ENCODE results near the gene TEX30.
"Not testable (repeated sequence)": the region's sequence is repeated elsewhere in the genome, so short reads cannot be mapped to it uniquely, and the experiment has no call there.

TEX30 gene

DNA sequence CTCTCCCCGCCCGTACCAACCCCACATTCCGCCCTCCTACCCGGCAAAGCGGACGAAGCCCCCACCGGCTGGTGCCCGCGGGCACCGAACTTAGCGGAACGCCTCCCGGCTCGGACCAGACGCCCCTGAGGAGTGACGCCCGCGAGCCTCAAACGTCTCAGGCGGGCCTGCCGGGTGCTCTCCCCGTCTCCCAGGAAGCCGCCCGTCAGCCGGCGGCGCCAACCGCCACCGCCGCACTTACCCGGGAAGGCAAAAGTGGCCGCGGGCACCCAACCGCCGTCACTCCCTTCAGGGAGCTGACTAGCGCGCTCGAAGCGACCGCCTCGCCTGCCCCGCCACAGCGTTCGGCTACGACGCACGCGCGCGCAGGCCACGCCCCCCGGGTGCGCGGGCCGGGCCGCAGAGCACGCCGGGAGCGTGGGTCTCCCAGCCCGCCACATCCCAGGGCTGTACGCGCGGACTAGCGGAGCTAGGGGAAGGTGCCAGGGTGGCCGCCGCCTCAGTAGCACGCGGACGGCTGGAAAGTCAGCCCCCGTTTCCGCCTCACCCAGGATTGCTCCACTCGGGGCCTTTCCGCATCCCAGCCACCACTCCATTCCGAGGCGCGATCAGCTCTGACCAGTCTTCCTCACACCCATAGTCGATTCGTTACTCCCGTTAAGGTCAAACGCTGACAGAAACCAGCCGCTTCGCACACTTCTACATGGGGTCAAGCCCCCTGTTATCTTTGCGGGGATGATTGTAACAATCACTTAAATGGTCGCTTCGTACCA lies at the start of gene TEX30:
Gene TEX30, minus strand, starts transcription at position 346 of the 773 bp plus-strand sequence. CDS start 3,760 bp downstream, outside the sequence.
- DNase-seq (ENCODE audit: low spot score), result peak; percentile 97

DNA sequence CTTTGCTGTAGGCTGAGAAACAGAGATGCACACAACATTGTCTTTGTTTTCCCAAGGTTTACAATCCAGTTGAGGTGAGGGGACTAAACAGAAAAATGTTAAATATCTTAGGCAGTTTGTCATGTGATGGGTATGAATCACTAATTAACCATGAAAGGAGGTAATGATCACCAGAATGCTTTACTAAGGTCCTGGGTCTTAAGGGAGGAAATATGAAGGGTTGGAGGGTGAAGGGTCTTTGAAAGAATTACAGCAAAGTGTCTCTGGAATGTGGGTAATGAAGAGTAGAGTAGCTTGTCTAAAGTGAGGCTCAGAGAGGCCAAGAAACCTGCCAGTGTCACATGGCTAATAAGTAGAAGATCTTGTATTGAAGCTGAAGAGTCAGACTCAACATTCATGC lies 44.3 kb upstream of the TEX30 start:
- no peak for DNase-seq (ENCODE audit: low spot score)

DNA sequence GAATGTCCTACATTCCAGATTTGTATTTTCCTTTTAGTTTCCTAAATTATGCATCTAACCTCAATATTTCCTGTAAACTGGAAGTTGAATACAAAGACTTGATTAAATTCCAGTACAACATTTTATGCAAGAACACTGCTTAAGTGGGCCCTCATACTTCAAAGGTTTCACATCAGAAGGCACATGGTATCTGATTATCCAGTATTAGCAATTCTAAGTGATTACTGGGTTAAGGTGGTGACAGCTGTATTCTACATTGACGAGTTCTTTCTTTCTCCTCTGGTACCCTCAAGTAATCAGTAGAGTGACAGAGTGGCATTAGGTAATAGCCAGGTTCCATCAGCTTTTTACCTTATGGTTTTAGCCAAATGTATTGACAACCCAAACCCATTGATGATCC lies 43.7 kb upstream of the TEX30 start:
- DNase-seq (ENCODE audit: low spot score), result no peak

DNA sequence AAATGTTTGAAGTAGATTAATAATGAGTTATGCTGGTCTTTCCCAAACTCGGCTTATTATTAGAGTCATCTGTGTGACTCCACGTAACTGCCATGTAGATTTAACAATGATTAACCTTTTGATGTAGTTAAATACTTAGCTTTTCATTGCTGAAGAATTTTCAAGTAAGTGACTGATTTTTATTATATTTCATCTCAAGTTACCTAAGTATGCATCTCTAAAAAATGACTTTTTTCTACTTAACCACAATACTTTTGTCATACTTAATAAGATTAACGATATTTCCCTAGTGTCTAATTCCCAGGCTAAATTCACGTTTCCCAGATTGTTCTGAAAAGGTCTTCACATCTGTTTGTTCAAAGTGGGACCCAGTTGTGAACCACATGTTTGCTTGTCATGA lies 43.1 kb upstream of the TEX30 start:
- DNase-seq (ENCODE audit: low spot score), result no peak

DNA sequence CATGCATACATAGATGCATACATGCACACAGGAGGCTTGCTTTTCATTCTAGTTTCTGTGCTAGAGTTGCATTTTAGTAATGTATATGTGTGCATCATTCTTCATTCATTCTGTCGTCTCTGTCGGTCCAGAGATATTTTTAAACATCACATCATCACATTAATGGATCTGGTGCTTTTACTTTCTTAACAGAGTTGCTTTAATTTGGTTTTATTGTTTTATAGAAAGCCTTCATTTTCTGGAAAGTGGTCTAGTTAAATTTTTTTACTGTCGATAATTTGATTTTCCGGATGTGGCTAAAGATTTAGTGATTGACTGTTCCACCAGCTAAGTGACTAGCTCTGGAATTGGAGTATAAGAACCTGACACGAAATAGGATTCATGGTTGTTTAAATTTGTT lies 42.2 kb upstream of the TEX30 start:
- no peak for DNase-seq (ENCODE audit: low spot score)

GRCh38 chr13:102814793-102815192 lies 41.2 kb upstream of the TEX30 start:
- no peak for DNase-seq (ENCODE audit: low spot score)

DNA sequence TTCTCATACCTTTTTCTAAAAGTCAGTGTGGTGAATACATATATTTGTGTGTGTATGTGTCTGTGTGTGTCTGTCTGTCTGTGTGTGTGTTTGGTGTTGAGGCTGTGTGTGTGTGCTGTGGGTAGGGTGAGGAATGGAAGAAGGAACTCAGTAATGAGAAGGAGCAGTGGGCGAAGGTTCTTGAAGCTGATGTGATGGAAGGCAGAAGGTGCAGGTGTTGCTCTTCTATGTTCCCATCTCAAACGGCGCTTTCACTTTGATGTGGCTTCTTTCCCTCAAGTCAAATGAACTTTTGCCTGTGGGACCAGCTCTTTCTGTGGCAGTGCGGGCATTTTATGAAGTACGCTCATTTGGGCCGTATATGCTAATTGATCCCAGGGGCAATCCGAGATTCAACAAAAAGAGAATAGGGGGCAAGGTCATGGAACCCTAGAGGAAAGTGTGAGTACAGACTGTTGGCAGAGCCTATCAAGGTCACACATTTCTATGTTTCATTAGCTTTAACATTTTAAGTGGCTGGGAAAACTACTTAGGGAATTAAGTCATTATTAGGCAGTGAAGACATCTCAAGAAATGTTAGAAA lies 40.5 kb upstream of the TEX30 start:
- DNase-seq (ENCODE audit: low spot score), result no peak

DNA sequence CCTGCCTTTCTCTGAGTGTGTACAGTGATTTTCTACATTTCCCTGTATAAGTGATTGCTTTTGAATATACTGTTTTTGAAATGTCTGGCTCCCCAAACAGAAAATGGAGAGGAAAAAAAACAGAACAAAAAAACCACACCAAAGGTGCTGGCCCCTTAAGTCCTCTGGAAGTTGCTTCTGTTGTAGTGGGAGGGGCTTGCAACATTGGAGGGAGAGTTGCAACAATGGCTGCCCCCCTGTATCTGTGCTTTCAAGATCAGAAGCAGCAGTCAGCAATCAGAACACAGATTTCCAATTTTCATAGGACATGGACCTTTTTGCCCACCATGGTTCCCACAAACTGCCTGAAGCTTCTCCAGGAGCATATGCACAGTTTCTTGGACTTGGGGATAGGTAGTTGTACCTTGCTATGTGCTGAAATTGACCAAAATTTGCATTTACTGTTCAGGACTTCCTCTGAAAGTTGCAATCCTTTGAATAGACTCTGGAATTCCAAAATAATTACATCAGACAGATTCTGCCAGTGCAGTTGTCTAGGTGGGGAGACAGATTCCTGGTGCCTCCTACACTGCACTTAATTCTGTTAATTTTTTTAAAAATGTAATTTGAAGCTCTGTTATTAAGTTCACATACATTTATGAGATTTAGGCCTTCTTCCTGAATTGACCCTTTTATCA lies 39.2 kb upstream of the TEX30 start:
- DNase-seq (ENCODE audit: low spot score), result no peak

DNA sequence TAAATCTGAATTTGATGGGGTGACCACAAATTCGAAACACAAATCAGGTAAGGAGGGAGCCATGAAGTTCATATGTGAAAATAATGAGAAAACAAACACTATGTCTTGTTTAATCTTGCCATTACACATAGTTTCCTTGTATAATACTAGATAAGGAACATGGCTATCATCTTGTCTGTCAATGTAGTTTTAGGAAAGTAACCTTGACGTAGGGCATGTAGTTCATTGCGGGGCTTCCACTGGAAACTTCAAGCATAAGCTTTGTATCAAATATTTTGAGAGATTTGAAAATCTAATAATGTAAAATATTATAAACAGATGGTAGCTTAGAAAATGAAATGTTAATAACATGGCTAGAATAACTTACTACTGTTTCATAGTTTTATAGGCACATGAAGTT lies 34.1 kb upstream of the TEX30 start:
- DNase-seq (ENCODE audit: low spot score), result no peak

- DNase-seq (ENCODE audit: low spot score), result no peak
Observed at GRCh38 chr13:102805680-102806079, 32.1 kb upstream of the TEX30 start.

- DNase-seq (ENCODE audit: low spot score), result peak; percentile 90
Observed at GRCh38 chr13:102800145-102801041, 26.8 kb upstream of the TEX30 start.

GRCh38 chr13:102799426-102800144 lies 26.0 kb upstream of the TEX30 start:
- DNase-seq (ENCODE audit: low spot score), result peak; percentile 68

DNA sequence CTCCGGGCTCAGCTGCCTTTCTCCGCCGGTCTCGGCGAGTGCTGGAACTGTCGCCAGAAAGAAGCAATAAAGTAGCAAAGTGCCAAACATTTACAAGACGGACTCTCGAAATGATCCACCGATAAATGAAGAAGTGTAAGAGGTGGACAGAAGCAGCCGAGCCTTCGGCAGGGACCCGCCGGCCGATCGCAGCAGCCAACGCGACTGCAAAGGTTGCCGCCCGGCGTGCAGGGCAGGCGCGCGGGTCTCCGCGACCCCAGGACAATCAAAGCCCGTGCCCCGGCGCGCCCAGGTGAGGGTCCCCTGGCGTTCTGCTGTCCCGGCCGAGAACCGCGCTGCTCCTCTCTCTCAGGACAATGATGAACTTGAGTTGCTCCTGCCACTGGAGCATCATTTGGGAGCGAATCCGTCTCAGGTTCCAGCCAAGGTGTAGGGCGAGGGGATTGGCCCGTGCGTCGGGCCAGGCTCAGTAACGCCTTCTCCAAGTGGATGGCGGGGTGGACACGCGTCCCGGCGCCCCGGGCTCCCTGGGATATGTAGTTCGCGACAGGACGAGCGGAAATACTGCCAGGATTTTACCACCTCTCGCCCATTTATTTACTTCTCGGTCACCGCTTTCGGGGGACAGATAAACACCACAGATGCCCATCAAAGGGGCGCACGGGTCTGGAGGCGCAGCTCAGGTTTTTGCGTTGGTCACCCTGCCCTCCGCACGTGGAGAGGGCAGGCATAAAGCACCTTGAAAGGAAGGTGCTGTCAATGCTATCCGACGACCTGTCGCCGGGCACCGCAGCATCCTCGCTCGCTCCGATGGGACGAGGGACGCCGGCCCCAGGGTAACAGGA lies 25.2 kb upstream of the TEX30 start, which contains the start of the genes BIVM and POGLUT2:
Gene BIVM, plus strand, starts transcription at position 539 of the 845 bp plus-strand sequence. CDS start 8,149 bp downstream, outside the sequence.
Gene POGLUT2, minus strand, starts transcription at position 396 of the 845 bp plus-strand sequence. Its CDS starts 306 bp downstream, at position 90.
- peak; percentile 97 for DNase-seq (ENCODE audit: low spot score)

- DNase-seq (ENCODE audit: low spot score), result no peak
Observed at GRCh38 chr13:102793611-102794355, 20.2 kb upstream of the TEX30 start.

- DNase-seq (ENCODE audit: low spot score), result no peak
Observed at GRCh38 chr13:102792396-102792795, 18.8 kb upstream of the TEX30 start.

GRCh38 chr13:102788683-102789082 lies 15.1 kb upstream of the TEX30 start:
- DNase-seq (ENCODE audit: low spot score), result no peak

DNA sequence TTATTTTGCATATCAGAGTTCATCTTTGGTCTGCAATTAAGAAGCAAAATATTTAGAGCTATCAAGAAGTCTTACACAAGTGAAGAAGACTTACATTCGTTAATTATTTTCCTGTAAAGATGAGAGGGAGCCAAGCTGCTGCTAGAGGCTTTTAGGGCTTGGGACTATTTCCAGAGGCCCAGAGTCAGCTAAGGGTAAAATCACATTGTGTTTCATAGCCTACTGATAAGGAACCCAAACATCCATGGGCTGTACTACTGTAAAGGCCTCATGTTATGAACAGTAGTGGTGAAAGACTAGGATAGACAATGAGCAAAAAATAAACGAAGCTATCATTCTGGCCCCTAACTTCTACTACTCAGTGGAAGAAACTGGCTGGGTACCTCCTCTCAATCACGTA lies 10.9 kb upstream of the TEX30 start:
- no peak for DNase-seq (ENCODE audit: low spot score)

GRCh38 chr13:102781591-102781990 lies 8.0 kb upstream of the TEX30 start:
- DNase-seq (ENCODE audit: low spot score), result no peak

- not testable (repeated sequence) for DNase-seq (ENCODE audit: low spot score)
Observed at GRCh38 chr13:102780656-102781055, 7.1 kb upstream of the TEX30 start.

Measured in D341Med (cell line).